CD4-positive, alpha-beta T cell treated with Interleukin-17A for 4 hours (primary cell): ENCODE data around the gene SKIL.

Source experiments
- DNase-seq: peaks from one replicate; pipeline ENCODE4 v3.0.0-alpha.2; 2020; ENCODE audit warnings: mixed read lengths

The SKIL gene

GRCh38 chr3:170441412-170441811 is 83.9 kb downstream of the SKIL start:
- no peak for DNase-seq

- DNase-seq, result no peak
Measured at GRCh38 chr3:170442947-170443346, 85.4 kb downstream of the SKIL start.

- no peak for DNase-seq
Measured at GRCh38 chr3:170443457-170443856, 85.9 kb downstream of the SKIL start.
